NCI-H2029 treated with DMSO at 0.1 percent for 48 hours (cell line): ENCODE results near the gene PRXL2B.

ENCODE experiments used
- DNase-seq: peaks from one replicate; lab custom pipeline; 2025; lab: John Stamatoyannopoulos, UW

The PRXL2B gene

GRCh38 chr1:2635361-2636010, 48.9 kb downstream of the PRXL2B start:
- no peak for DNase-seq

- no peak for DNase-seq
Observed at GRCh38 chr1:2636733-2637132, 50.2 kb downstream of the PRXL2B start.

DNA sequence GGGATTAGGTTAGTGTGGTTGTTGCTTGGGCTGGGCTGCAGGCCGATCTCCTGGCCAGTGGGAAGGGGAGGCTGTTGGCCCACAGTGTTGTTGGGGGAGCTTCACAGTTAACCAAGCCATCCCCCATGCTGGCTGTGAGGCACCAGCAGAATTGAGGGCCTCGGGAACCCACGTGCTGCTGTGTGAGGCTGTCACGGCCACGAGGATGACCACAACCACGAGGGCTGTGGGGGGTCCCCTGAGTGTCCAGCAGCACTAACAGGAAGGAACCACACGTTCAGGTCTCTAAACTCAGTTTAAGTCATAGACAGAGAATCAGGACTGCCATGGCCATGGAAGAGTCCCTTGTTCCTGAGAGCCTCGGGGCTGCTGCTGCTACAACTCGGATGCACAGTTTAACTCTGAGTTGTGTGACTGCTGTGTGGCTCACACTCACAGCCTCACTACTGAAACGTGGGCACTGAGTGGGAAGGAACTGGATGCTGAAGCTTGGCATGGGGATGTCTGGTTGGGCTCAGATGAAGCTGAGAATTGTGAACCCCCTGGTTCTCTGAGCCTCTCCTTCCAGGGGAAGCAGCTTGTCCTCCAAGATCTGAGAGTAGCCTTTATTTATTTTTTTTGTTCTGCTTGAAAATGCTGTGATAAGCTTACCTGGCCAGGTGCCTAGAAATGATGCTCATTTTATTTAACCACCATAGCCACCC, 51.0 kb downstream of the PRXL2B start:
- no peak for DNase-seq

DNA sequence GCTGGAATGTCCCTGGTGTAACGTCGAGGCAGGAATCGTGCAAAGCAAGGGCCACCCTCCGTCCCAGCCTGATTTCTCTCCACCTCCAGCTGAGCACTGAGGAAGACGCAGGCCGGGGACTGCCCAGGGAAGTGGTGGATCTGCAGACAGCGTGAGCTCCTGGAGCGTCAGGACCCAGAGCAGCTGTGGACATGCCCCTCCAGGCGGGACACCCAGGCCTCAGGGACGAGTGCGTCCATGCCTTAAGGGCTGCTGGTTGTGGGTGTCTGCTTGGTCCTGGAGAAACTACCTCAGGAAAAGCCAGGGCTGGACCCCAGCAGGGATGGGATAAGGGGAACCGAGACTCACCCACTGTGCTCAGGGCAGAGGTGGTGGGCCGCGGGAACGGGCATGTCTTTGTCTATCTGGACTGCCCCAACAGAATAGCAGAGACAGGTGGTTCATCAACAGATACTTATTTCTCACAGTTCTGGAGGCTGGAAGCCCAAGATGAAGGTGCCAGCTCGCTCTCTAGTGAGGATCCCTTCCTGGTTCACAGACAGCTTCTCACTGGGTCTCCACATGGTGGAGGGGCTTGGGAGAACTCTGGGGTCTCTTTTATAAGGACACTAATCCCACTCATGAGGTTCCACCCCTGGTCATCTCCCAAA, 52.0 kb downstream of the PRXL2B start:
- DNase-seq, result no peak

- DNase-seq, result no peak
Observed at GRCh38 chr1:2639203-2639602, 52.6 kb downstream of the PRXL2B start.

- no peak for DNase-seq
Observed at GRCh38 chr1:2639607-2640521, 53.3 kb downstream of the PRXL2B start.

- no peak for DNase-seq
Observed at GRCh38 chr1:2640626-2641025, 54.0 kb downstream of the PRXL2B start.
